KOPT-K1 (cell line): ENCODE data around the gene COLEC12.
A peak's percentile ranks its signal among the peaks of the same experiment; 100 is the strongest.

Experiments
- H3K27ac ChIP-seq: fragments of 200-600 bp; sonication (generic); 2 replicates; pipeline ENCODE4 v1.5.1; 2016; ENCODE audit warnings: antibody characterized with exemption, mild to moderate bottlenecking, low read depth, low read length; ENCODE audit not compliant: poor library complexity, severe bottlenecking
- H3K36me3 ChIP-seq: fragments of 200-600 bp; sonication (generic); 2 replicates; pipeline ENCODE4 v1.5.1; 2017; ENCODE audit warnings: antibody characterized with exemption, mild to moderate bottlenecking, low read length, moderate library complexity; ENCODE audit not compliant: insufficient read depth
- H3K9me3 ChIP-seq: fragments of 200-600 bp; sonication (generic); 2 replicates; pipeline ENCODE4 v1.5.1; 2017; ENCODE audit warnings: antibody characterized with exemption, low read length, mild to moderate bottlenecking; ENCODE audit not compliant: insufficient read depth, poor library complexity, severe bottlenecking

Gene COLEC12

DNA sequence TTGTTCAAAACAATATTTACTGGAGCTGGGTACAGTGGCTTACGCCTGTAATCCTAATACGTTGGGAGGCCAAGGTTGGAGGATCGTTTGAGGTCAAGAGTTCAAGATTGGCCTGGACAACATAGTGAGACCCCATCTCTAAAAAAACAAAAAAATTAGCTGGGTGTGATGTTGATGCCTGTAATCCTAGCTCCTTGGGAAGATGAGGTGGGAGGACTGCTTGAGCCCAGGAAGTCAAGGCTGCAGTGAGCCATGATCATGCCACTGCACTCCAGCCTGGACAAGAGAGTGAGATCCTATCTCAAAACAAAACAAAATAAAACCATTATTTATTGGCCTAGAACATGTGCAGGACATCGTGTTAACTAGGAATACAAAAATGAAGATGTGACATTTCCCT, 77.5 kb downstream of the COLEC12 start:
- Histone ChIP-seq H3K9me3 (no peaks in the 10 kb centered on the region), H3K27ac (no peak overlapping the region), H3K36me3 (no peaks in the 10 kb centered on the region)

DNA sequence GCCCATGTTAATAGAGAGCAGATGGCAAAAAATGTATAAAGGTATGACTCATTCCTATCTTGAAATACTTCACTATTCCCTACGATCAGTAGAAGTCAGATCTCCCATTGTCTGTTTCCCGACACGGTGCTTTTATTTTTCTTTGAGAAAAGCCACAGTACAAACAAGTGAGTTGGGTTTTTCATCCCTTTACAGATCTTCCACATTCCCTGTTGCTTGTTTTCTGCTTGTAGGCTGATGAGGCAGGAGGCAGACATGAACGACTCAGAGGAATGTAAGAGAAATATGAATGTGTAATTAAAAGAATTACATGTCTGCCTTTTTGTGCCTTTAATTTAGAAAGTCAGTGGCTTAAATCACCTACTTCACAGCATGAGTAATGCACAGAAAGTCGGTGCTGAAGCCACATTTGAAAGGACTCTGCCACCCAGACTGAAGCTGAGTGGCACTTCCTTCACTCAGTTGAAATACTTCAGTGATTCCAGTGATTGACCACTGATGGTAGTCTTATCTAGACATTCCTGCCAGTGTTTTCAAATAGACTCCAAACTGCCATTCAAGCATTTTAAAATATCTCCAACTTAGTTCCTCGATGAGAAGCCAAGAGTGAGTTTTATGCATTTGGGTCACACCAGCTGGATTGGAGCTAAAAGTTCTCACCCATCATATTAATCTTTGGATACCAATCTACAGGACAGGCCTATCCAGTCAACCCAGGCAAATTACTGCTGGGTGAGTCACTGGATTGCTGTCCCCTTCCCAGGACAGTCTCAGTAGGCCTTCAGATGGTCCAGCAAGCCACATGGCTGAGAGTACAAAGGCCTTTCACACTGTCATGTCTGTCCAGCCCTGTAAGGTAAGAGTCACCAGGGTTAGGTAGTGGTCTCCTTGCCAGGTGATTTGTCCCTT, 79.0 kb downstream of the COLEC12 start:
- Histone ChIP-seq H3K9me3 (no peaks in the 10 kb centered on the region), H3K27ac (no peak overlapping the region), H3K36me3 (no peaks in the 10 kb centered on the region)

DNA sequence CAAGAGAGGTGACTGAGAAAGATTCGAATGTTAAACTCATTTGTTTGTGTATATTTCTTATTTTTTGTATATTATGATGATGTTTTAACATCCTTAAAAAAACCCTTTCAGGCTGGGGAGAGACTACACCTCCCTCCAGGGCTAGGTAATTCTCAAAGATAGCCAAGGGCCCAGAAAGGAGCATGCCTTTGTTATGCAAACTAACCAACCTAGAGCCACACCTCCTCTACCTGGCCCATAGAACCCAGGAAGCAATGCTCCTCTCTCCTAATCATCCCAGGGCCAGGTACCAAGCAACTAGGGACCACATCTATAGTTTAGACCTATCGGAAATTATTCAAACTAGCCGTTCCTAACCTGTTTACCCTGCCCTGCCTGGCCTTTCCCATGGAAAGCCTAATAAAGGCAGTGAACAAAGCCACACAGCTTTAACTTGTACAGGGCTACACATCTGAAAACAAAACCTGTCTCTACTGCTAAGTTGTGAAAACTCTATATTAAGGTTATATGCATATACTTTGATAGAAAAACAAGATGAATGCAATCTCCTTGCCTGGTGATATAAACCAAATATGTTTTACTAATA, 79.7 kb downstream of the COLEC12 start:
- no peaks in the 10 kb centered on the region for H3K36me3 ChIP-seq
- no peak overlapping the region for H3K27ac ChIP-seq
- H3K9me3 ChIP-seq, result no peaks in the 10 kb centered on the region

GRCh38 chr18:419541-420175, 80.8 kb downstream of the COLEC12 start:
- no peaks in the 10 kb centered on the region for H3K9me3 ChIP-seq

DNA sequence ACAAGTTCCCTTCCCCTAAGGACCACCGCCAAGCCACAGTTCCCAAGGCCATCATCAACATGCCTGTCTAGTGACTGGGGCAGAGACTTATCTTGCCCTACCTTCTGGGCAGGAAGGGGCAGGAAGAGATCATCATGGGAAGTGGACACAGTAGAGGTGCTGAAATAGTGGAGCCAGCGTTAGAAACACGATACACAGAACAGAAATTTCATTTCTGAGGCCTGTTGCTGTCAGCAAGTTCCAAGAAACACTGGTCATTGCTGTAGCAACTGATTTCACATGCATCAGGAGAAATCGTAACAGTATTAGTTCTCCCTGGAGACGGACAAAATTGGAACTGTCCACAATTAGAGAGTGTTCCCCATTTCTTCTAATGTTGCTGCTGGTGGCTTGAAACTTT, 83.0 kb downstream of the COLEC12 start:
- Histone ChIP-seq H3K36me3 (no peaks in the 10 kb centered on the region), H3K9me3 (no peaks in the 10 kb centered on the region), H3K27ac (no peak overlapping the region)

More at GRCh38 chr18:419541-420175, 80.8 kb downstream of the COLEC12 start:
- no peaks in the 10 kb centered on the region for H3K36me3 ChIP-seq
- H3K27ac ChIP-seq, result no peak overlapping the region

GRCh38 chr18:416930-417329, 83.6 kb downstream of the COLEC12 start:
- no peaks in the 10 kb centered on the region for H3K36me3 ChIP-seq
- no peak overlapping the region for H3K27ac ChIP-seq
- no peaks in the 10 kb centered on the region for H3K9me3 ChIP-seq

GRCh38 chr18:415617-416612, 84.6 kb downstream of the COLEC12 start:
- H3K27ac ChIP-seq, result no peak overlapping the region
- H3K9me3 ChIP-seq, result no peaks in the 10 kb centered on the region
- H3K36me3 ChIP-seq, result no peaks in the 10 kb centered on the region

DNA sequence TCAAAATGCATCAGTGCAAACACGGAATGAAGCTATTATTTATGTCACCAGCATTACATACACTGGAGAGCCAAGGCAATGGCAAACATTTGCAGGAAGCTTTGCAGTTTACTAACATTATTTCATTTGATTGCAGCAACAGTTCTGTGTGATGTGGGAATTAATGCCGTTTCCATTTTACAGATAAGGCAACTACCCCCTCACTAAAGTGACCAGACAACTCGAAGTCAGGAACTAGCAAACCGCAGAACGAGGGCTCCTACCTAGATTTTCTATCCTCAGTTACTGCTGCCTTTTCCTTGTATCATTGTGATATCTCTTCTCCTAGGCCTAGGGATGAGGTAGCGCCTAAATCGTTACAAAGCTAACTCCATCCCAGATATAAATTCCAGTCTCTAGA, 85.5 kb downstream of the COLEC12 start:
- peak overlapping the region; percentile 16 for H3K27ac ChIP-seq
- no peaks in the 10 kb centered on the region for H3K9me3 ChIP-seq
- H3K36me3 ChIP-seq, result no peaks in the 10 kb centered on the region

DNA sequence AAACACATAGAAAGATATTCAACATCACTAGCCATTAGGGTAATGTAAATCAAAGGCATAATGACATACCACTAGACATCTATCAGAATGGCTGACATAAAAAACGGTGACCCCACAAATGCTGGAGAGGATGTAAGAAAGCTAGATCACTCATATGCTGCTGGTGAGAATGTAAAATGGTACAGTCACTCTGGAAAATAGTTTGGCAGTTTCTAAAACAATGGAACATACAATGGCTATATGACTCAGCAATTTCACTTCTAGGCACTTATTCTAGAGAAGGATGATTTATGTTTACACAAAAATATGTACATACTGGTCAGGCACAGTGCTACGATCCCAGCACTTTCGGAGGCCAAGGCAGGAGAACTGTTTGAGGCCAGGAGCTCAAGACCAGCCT, 87.3 kb downstream of the COLEC12 start:
- no peak overlapping the region for H3K27ac ChIP-seq
- no peaks in the 10 kb centered on the region for H3K9me3 ChIP-seq
- no peaks in the 10 kb centered on the region for H3K36me3 ChIP-seq

DNA sequence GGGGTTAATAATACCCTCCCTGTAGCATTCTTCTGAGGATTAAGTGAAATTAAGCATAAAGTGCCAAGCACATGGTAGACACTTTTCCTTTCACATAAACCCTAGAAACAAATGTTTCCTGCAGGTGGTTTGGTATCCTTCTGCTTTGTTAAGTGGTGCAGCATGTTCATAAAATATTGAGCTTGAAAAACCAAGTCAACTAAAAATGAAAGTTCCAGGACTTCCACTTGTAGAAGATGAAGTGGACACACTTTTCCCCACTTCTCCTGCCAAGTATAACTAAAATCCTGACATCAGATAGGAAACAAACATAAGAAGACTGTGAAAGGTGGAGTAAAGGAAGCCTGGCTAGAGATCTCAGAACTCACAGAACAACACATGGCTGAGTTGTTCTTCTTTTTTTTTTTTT, 90.5 kb downstream of the COLEC12 start:
- Histone ChIP-seq H3K36me3 (no peaks in the 10 kb centered on the region), H3K27ac (no peak overlapping the region), H3K9me3 (peaks cover 7% of the 10 kb centered on the region)

DNA sequence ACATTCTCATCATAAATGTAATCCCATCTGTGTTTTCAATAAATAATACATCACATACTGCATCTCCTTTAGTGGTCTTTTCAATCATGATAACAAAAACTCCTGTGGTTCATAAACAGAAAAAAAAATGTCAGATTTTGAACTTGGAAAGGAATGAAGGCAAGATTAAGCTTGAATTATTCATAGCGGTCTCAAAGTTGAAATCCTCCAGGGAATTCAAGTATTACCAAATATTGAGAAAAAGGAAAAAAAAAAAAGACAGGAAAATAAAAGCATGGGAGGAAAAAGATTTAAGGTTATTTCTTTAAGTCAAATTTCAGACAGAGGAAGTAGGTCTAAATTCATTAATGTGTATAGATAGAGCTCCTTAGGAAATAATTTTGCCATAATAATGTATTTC, 92.1 kb downstream of the COLEC12 start:
- Histone ChIP-seq H3K9me3 (peaks cover 11% of the 10 kb centered on the region), H3K36me3 (no peaks in the 10 kb centered on the region), H3K27ac (no peak overlapping the region)

GRCh38 chr18:407626-408224, 92.8 kb downstream of the COLEC12 start:
- Histone ChIP-seq H3K27ac (no peak overlapping the region), H3K9me3 (peaks cover 13% of the 10 kb centered on the region), H3K36me3 (no peaks in the 10 kb centered on the region)

GRCh38 chr18:407191-407590, 93.3 kb downstream of the COLEC12 start:
- no peaks in the 10 kb centered on the region for H3K36me3 ChIP-seq
- H3K9me3 ChIP-seq, result peaks cover 19% of the 10 kb centered on the region
- H3K27ac ChIP-seq, result no peak overlapping the region

DNA sequence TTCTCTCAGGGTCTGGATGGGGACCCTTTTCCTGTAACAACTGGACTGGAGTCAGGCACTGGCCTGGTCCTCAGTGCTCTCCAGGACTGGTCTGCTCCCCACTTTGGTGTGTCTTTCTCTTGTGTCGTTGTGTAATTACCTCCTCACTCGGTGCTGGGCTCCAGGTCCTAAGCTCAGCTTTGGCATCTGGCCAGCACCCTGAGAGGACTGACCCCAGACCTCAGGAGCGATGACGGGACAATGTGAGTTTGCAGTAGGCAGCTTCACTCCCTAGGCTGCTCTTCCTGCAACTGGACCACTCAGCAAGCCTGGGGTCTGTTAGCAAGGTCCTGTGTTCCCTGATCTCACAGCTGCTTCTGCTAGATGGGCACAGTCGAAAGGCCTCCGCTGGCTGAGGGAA, 93.8 kb downstream of the COLEC12 start:
- peaks cover 21% of the 10 kb centered on the region for H3K9me3 ChIP-seq
- no peaks in the 10 kb centered on the region for H3K36me3 ChIP-seq
- no peak overlapping the region for H3K27ac ChIP-seq
